HepG2 (cell line): Measurements from ENCODE around the gene RRP8. TPM values are rescaled to one million over a fixed set of nuclear protein-coding genes. Genes with fewer than 3 reads are reported as not detected.

Experiments used
- ASH2L ChIP-seq: fragments of 300-600, 200-600 bp; sonication (generic); IDR thresholded peaks from 2 replicates; pipeline ENCODE4 v1.7.0; 2017; ENCODE audit warnings: low read depth, mild to moderate bottlenecking, moderate library complexity, mixed read lengths, low read length; ENCODE audit not compliant: insufficient read length
- FOXA3 ChIP-seq: IDR thresholded peaks from 2 replicates; pipeline ENCODE4 v1.6.1; 2016; ENCODE audit warnings: missing genetic modification reagents, missing compliant biosample characterization
- FOXO1 ChIP-seq: sonication (generic); formaldehyde crosslinking; IDR thresholded peaks from 2 replicates; pipeline ENCODE4 v1.4.0; 2020; ENCODE audit warnings: missing genetic modification reagents
- HNF4G ChIP-seq, 2 experiments: sonication (generic) in 1 of 2; formaldehyde crosslinking in 1 of 2; IDR thresholded peaks; 2 replicates each; pipeline versions ENCODE4 v1.4.0 to v1.6.1; 2011 to 2020; ENCODE audit warnings: borderline replicate concordance in 2 of 2, low read depth in 2 of 2, mild to moderate bottlenecking in 2 of 2, low read length in 1 of 2, missing genetic modification reagents in 1 of 2, moderate library complexity in 1 of 2
- JARID2 ChIP-seq: sonication (generic); formaldehyde crosslinking; IDR thresholded peaks from 2 replicates; pipeline ENCODE4 v1.8.1; 2023; ENCODE audit warnings: missing genetic modification reagents, inconsistent platforms; ENCODE audit not compliant: insufficient replicate concordance
- MYNN ChIP-seq: sonication (generic); formaldehyde crosslinking; IDR thresholded peaks from 2 replicates; pipeline ENCODE4 v1.4.0; 2020; ENCODE audit warnings: mild to moderate bottlenecking, low read depth, missing genetic modification reagents
- NR2F1 ChIP-seq, 2 experiments: fragments of 450-650 bp in 1 of 2; formaldehyde crosslinking in 1 of 2; IDR thresholded peaks; 2 replicates each; pipeline versions ENCODE4 v1.5.0 to v1.6.1; 2016 to 2020; ENCODE audit warnings: mild to moderate bottlenecking in 1 of 2, missing compliant biosample characterization in 1 of 2, missing genetic modification reagents in 1 of 2, moderate library complexity in 1 of 2
- POLR2G ChIP-seq: fragments of 200-400 bp; formaldehyde crosslinking; IDR thresholded peaks from 2 replicates; pipeline ENCODE4 v1.6.1; 2018; ENCODE audit warnings: mild to moderate bottlenecking, low read depth, low read length, moderate library complexity
- STAG1 ChIP-seq: sonication (generic); formaldehyde crosslinking; IDR thresholded peaks from 2 replicates; pipeline ENCODE4 v1.4.0; 2020; ENCODE audit warnings: missing genetic modification reagents
- ZNF292 ChIP-seq: sonication (generic); formaldehyde crosslinking; IDR thresholded peaks from 2 replicates; pipeline ENCODE4 v1.8.1; 2022; ENCODE audit warnings: mild to moderate bottlenecking, low read depth, missing genetic modification reagents, borderline replicate concordance
- ZNF451 ChIP-seq: sonication (generic); formaldehyde crosslinking; IDR thresholded peaks from 2 replicates; pipeline ENCODE4 v1.5.0; 2020; ENCODE audit warnings: mild to moderate bottlenecking, missing genetic modification reagents
- ZNF484 ChIP-seq: sonication (generic); formaldehyde crosslinking; IDR thresholded peaks from 2 replicates; pipeline ENCODE4 v1.5.1; 2020; ENCODE audit warnings: mild to moderate bottlenecking, low read depth, missing genetic modification reagents, borderline replicate concordance
- ZNF563 ChIP-seq: sonication (generic); formaldehyde crosslinking; IDR thresholded peaks from 2 replicates; pipeline ENCODE4 v1.8.0; 2022; ENCODE audit warnings: mild to moderate bottlenecking, moderate library complexity, missing genetic modification reagents
- ZNF7 ChIP-seq: IDR thresholded peaks from 2 replicates; pipeline ENCODE4 v1.6.1; 2016; ENCODE audit warnings: missing biosample characterization, missing genetic modification reagents
- ZNF792 ChIP-seq: IDR thresholded peaks from 2 replicates; pipeline ENCODE4 v1.6.1; 2016
- polyA plus RNA-seq, 8 experiments: library from polyadenylated mRNA; depleted of rRNA in 3 of 8; stranded (reverse) in 7 of 8; unstranded in 1 of 8; fragments of >200 nt; fragmentation: Illumina TruSeq in 4 of 8; extraction: Trizol in 4 of 8; gene quantifications; 2 replicates each; pipeline versions ENCODE4 v1.2.1 to v1.2.3, GENCODE V29; 2011 to 2016; ENCODE audit warnings: low read depth in 4 of 8, missing spikeins in 1 of 8, mixed read lengths in 1 of 8; ENCODE audit not compliant: insufficient read depth in 1 of 8
- total RNA-seq, 5 experiments: library from RNA; depleted of rRNA; stranded (reverse); fragments of >200 nt; fragmentation: Illumina TruSeq; extraction: Trizol; gene quantifications; 2 replicates each; pipeline ENCODE4 v1.2.3, GENCODE V29; 2016; ENCODE audit warnings: low read depth in 1 of 5
- TF ChIP-seq, protein P1 (sequence below): sonication (generic); formaldehyde crosslinking; IDR thresholded peaks from 2 replicates; pipeline ENCODE4 v1.5.0; 2020; ENCODE audit warnings: missing genetic modification reagents
- TF ChIP-seq, protein P2 (sequence below): sonication (generic); formaldehyde crosslinking; IDR thresholded peaks from 2 replicates; pipeline ENCODE4 v1.8.0; 2022; ENCODE audit warnings: low read depth, missing genetic modification reagents
- TF ChIP-seq, protein P3 (sequence below): IDR thresholded peaks from 2 replicates; pipeline ENCODE4 v1.6.1; 2016; ENCODE audit warnings: missing biosample characterization, missing genetic modification reagents, low read depth
- TF ChIP-seq, protein P4 (sequence below): sonication (generic); formaldehyde crosslinking; IDR thresholded peaks from 2 replicates; pipeline ENCODE4 v1.4.0; 2020; ENCODE audit warnings: missing genetic modification reagents
- TF ChIP-seq, protein P5 (sequence below): IDR thresholded peaks from 2 replicates; pipeline ENCODE4 v1.6.1; 2016

Gene RRP8
- total and polyA plus RNA-seq, 2 of the 13 experiments (the other 11 are each of a cell fraction or from before 2014, with no cell fraction given): 7.2 to 21.6 TPM

DNA sequence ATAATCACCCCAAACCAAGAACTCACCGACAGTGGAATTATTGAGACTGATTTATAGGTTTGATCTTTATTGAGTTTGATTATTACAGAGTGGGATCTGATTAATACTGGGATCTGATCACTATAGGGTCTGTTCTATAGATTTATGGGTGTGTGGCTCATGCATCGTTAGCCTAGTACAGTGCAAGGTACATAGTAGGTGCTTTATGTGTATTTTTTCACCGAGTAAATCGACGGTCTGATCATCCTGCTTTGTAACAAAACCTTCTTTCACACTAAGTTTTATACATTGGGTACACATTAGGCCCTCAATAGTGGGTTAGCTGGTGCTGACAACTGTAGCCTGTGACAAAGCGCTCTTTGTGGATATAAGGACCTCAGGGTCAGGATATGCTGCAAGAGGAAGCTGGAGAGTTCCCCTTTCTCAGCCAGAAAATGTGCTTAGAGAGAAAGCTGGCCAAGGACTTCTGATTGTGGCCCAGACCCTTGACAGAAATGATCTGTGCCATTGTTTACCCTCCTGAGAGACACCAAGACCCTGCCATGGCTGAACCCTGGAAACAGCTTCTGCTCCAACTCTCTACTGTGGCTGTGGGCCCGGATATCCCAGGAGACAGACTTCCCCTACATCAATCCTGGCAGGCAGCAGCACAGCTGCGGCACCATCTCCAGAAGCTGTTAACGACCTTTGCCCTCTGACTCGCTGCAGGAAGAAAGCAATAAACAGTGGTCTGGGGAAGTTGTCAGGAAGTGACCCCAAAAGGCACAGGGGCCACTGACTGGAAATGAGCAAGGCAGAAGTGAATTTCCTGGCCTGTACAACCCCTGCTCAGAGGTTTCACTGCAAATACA, 31.9 kb upstream of the RRP8 start (continued):
- TF ChIP-seq ZNF292 (CRISPR knock-in tag) (peak; percentile 66; the same call in 1 of the 2 replicates), STAG1 (CRISPR knock-in tag) (no peak), ZNF484 (CRISPR knock-in tag) (no peak), ZNF451 (CRISPR knock-in tag) (no peak), ASH2L (peak; percentile 32), HNF4G (IDR thresholded peaks at IDR 0.05; ENCODE audit: borderline replicate concordance, low read depth, low read length) (no peak; the same call in 1 of the 2 replicates), HNF4G (CRISPR knock-in tag; IDR thresholded peaks at IDR 0.05; ENCODE audit: borderline replicate concordance, low read depth) (peak; percentile 53; the same call in 1 of the 2 replicates), JARID2 (CRISPR knock-in tag) (no peak), MYNN (CRISPR knock-in tag) (no peak), NR2F1 (CRISPR knock-in tag; IDR thresholded peaks at IDR 0.05) (0 out of 4 replicates have a peak, but pooled peaks of 1 of the 2 experiments have one; percentile 45), FOXA3 (CRISPR knock-in tag) (peak; percentile 34; the same call in 1 of the 2 replicates), ZNF7 (no peak), ZNF792 (CRISPR knock-in tag) (peak; percentile 21; the same call in 1 of the 2 replicates), POLR2G (no peak), FOXO1 (peak; percentile 37; the same call in 1 of the 2 replicates), ZNF563 (0 out of 2 replicates have a peak, but pooled peaks have one; percentile 48)
- TF ChIP-seq, protein P1, sequence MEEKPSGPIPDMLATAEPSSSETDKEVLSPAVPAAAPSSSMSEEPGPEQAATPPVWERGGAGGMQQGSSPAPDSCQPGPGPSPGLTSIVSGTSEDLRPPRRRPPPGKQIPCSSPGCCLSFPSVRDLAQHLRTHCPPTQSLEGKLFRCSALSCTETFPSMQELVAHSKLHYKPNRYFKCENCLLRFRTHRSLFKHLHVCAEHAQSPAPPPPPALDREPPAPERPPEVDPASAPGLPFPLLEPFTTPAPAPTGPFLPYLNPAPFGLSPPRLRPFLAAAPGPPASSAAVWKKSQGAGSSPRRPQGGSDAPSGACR (CRISPR knock-in tag): no peak
- TF ChIP-seq, protein P2, sequence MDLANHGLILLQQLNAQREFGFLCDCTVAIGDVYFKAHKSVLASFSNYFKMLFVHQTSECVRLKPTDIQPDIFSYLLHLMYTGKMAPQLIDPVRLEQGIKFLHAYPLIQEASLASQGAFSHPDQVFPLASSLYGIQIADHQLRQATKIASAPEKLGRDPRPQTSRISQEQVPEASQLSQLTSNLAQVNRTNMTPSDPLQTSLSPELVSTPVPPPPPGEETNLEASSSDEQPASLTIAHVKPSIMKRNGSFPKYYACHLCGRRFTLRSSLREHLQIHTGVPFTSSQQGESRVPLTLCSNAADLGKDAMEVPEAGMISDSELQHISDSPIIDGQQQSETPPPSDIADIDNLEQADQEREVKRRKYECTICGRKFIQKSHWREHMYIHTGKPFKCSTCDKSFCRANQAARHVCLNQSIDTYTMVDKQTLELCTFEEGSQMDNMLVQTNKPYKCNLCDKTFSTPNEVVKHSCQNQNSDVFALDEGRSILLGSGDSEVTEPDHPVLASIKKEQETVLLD: no peak
- TF ChIP-seq, protein P3, sequence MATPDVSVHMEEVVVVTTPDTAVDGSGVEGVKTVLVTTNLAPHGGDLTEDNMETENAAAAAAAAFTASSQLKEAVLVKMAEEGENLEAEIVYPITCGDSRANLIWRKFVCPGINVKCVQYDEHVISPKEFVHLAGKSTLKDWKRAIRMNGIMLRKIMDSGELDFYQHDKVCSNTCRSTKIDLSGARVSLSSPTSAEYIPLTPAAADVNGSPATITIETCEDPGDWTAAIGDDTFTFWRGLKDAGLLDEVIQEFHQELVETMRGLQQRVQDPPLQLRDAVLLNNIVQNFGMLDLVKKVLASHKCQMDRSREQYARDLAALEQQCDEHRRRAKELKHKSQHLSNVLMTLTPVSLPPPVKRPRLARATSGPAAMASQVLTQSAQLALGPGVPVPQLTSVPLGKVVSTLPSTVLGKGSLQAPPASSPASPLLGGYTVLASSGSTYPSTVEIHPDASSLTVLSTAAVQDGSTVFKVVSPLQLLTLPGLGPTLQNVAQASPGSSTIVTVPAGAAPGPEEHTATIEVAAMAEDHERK (CRISPR knock-in tag): no peak
- TF ChIP-seq, protein P4, sequence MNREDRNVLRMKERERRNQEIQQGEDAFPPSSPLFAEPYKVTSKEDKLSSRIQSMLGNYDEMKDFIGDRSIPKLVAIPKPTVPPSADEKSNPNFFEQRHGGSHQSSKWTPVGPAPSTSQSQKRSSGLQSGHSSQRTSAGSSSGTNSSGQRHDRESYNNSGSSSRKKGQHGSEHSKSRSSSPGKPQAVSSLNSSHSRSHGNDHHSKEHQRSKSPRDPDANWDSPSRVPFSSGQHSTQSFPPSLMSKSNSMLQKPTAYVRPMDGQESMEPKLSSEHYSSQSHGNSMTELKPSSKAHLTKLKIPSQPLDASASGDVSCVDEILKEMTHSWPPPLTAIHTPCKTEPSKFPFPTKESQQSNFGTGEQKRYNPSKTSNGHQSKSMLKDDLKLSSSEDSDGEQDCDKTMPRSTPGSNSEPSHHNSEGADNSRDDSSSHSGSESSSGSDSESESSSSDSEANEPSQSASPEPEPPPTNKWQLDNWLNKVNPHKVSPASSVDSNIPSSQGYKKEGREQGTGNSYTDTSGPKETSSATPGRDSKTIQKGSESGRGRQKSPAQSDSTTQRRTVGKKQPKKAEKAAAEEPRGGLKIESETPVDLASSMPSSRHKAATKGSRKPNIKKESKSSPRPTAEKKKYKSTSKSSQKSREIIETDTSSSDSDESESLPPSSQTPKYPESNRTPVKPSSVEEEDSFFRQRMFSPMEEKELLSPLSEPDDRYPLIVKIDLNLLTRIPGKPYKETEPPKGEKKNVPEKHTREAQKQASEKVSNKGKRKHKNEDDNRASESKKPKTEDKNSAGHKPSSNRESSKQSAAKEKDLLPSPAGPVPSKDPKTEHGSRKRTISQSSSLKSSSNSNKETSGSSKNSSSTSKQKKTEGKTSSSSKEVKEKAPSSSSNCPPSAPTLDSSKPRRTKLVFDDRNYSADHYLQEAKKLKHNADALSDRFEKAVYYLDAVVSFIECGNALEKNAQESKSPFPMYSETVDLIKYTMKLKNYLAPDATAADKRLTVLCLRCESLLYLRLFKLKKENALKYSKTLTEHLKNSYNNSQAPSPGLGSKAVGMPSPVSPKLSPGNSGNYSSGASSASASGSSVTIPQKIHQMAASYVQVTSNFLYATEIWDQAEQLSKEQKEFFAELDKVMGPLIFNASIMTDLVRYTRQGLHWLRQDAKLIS (CRISPR knock-in tag): no peak
- TF ChIP-seq, protein P5, sequence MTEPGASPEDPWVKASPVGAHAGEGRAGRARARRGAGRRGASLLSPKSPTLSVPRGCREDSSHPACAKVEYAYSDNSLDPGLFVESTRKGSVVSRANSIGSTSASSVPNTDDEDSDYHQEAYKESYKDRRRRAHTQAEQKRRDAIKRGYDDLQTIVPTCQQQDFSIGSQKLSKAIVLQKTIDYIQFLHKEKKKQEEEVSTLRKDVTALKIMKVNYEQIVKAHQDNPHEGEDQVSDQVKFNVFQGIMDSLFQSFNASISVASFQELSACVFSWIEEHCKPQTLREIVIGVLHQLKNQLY (CRISPR knock-in tag): no peak
